Nephron (organoid): ENCODE data around the gene HSPA12B.

Experiments
- H3K27ac Mint-ChIP-seq, 3 experiments: 2 replicates each; pipeline ENCODE4 v1.8.0; 2020; ENCODE audit warnings: mixed read lengths in 3 of 3, mild to moderate bottlenecking in 2 of 3, moderate library complexity in 1 of 3
- H3K27me3 Mint-ChIP-seq: 2 replicates; pipeline ENCODE4 v1.8.0; 2021; ENCODE audit warnings: low read depth, mild to moderate bottlenecking, moderate library complexity, mixed read lengths
- H3K36me3 Mint-ChIP-seq: 2 replicates; pipeline ENCODE4 v1.8.0; 2020; ENCODE audit warnings: low read depth, mixed read lengths
- H3K4me1 Mint-ChIP-seq: 2 replicates; pipeline ENCODE4 v1.8.0; 2020; ENCODE audit warnings: mixed read lengths
- H3K4me3 Mint-ChIP-seq, 3 experiments: 2 replicates each; pipeline ENCODE4 v1.8.0; 2020; ENCODE audit warnings: mild to moderate bottlenecking in 3 of 3, mixed read lengths in 3 of 3, moderate library complexity in 2 of 3
- H3K9me3 Mint-ChIP-seq: 2 replicates; pipeline ENCODE4 v1.8.0; 2020; ENCODE audit warnings: mixed read lengths
- TF ChIP-seq, protein P1 (sequence below), 3 experiments: fragments of 200-600 bp; sonication (generic); IDR thresholded peaks; one replicate each; pipeline ENCODE4 v1.5.0; 2021; ENCODE audit warnings: antibody characterized with exemption in 3 of 3; ENCODE audit not compliant: unreplicated experiment in 3 of 3

Gene HSPA12B

DNA sequence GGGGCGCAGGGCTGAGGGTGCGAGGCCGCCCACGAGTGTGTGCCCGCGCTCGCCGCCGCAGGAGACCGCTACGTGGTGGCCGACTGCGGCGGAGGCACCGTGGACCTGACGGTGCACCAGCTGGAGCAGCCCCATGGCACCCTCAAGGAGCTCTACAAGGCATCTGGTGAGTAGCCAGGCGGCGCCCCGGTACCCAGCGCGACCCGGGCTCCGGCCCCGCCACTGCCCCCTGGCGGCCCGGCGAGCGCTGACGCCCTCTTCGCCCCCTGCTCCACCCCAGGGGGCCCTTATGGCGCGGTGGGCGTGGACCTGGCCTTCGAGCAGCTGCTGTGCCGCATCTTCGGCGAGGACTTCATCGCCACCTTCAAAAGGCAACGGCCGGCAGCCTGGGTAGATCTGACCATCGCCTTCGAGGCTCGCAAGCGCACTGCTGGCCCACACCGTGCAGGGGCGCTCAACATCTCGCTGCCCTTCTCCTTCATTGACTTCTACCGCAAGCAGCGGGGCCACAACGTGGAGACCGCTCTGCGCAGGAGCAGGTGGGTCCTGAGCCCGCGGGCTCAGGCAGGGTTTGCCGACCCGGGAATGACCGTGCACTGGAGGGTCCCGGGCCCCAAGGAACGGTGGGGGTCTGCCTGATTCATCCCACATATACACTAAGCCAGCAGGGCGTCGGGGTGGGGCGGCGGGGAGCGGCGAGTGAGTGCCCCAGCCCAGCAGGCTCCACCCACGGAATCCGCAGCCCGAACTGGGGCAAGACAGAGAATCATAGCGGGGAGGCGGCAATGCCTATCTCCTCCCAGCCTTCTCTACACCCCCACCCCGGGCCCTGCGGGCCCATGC, 17.4 kb downstream of the HSPA12B start:
- H3K4me1 Mint-ChIP-seq, result no peaks in the 10 kb centered on the region
- H3K36me3 Mint-ChIP-seq, result peaks cover 37% of the 10 kb centered on the region
- no peaks in the 10 kb centered on the region for H3K9me3 Mint-ChIP-seq
- H3K27ac Mint-ChIP-seq, result no peak overlapping the region
- H3K27me3 Mint-ChIP-seq, result peaks cover 53% of the 10 kb centered on the region
- H3K4me3 Mint-ChIP-seq, result peak overlapping the region in 1 of 3 experiments; percentile 58
- TF ChIP-seq, protein P1, sequence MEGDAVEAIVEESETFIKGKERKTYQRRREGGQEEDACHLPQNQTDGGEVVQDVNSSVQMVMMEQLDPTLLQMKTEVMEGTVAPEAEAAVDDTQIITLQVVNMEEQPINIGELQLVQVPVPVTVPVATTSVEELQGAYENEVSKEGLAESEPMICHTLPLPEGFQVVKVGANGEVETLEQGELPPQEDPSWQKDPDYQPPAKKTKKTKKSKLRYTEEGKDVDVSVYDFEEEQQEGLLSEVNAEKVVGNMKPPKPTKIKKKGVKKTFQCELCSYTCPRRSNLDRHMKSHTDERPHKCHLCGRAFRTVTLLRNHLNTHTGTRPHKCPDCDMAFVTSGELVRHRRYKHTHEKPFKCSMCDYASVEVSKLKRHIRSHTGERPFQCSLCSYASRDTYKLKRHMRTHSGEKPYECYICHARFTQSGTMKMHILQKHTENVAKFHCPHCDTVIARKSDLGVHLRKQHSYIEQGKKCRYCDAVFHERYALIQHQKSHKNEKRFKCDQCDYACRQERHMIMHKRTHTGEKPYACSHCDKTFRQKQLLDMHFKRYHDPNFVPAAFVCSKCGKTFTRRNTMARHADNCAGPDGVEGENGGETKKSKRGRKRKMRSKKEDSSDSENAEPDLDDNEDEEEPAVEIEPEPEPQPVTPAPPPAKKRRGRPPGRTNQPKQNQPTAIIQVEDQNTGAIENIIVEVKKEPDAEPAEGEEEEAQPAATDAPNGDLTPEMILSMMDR (IDR thresholded peaks at IDR 0.05; ENCODE audit: unreplicated experiment in 3 of 3), result peak; percentile 82 to 92 (median 90)

DNA sequence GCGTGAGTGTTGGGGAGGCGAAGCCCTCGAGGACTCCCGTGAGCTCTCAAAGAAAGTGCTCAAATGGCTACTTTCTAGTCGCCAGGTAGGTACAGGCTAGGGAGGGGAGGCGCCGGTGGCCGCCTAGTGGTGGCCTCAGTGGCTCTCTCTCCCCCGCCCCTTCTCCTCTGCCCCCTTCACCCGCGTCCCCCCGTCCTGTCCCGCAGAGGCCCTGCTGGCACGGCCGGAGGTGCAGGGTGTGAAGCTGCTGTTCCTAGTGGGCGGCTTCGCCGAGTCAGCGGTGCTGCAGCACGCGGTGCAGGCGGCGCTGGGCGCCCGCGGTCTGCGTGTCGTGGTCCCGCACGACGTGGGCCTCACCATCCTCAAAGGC, 18.8 kb downstream of the HSPA12B start:
- no peak overlapping the region for H3K4me3 Mint-ChIP-seq
- H3K4me1 Mint-ChIP-seq, result no peaks in the 10 kb centered on the region
- no peaks in the 10 kb centered on the region for H3K9me3 Mint-ChIP-seq
- TF ChIP-seq, protein P1 (IDR thresholded peaks at IDR 0.05; ENCODE audit: unreplicated experiment in 3 of 3), result peak in 1 of 3 experiments; percentile 13
- peaks cover 31% of the 10 kb centered on the region for H3K36me3 Mint-ChIP-seq
- H3K27me3 Mint-ChIP-seq, result peaks cover 47% of the 10 kb centered on the region
- no peak overlapping the region for H3K27ac Mint-ChIP-seq

DNA sequence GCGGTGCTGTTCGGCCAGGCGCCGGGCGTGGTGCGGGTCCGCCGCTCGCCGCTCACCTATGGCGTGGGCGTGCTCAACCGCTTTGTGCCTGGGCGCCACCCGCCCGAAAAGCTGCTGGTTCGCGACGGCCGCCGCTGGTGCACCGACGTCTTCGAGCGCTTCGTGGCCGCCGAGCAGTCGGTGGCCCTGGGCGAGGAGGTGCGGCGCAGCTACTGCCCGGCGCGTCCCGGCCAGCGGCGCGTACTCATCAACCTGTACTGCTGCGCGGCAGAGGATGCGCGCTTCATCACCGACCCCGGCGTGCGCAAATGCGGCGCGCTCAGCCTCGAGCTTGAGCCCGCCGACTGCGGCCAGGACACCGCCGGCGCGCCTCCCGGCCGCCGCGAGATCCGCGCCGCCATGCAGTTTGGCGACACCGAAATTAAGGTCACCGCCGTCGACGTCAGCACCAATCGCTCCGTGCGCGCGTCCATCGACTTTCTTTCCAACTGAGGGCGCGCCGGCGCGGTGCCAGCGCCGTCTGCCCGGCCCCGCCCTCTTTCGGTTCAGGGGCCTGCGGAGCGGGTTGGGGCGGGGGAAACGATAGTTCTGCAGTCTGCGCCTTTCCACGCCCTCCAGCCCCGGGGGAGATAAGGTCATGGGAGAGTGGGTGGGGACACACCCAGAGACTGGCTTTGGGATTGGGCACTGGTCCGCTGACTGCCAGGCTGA, 19.3 kb downstream of the HSPA12B start:
- peaks cover 42% of the 10 kb centered on the region for H3K27me3 Mint-ChIP-seq
- H3K27ac Mint-ChIP-seq, result no peak overlapping the region
- TF ChIP-seq, protein P1 (IDR thresholded peaks at IDR 0.05; ENCODE audit: unreplicated experiment in 3 of 3), result no peak
- peaks cover 26% of the 10 kb centered on the region for H3K36me3 Mint-ChIP-seq
- H3K9me3 Mint-ChIP-seq, result no peaks in the 10 kb centered on the region
- H3K4me3 Mint-ChIP-seq, result no peak overlapping the region
- H3K4me1 Mint-ChIP-seq, result no peaks in the 10 kb centered on the region

DNA sequence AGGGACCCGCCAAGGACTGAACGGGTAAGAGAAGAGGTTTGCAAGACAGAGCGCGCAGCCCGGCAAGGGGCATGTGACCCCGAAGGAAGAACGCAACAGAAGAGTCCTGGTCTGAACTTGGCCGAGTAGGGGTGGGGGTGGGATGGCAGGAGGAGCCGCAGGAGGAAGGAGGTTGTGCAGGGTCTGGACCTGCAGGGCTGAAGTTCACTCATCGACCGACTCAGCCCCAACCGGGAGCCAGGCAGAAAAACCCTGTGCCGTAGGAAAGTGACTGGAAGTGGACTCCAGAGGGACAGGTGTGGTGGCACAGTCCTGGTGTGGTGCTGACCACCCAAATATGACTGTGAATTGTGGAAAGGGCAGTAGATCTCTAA, 19.9 kb downstream of the HSPA12B start:
- no peaks in the 10 kb centered on the region for H3K9me3 Mint-ChIP-seq
- H3K36me3 Mint-ChIP-seq, result peaks cover 23% of the 10 kb centered on the region
- TF ChIP-seq, protein P1 (IDR thresholded peaks at IDR 0.05; ENCODE audit: unreplicated experiment in 3 of 3), result no peak
- no peak overlapping the region for H3K4me3 Mint-ChIP-seq
- peaks cover 36% of the 10 kb centered on the region for H3K27me3 Mint-ChIP-seq
- no peak overlapping the region for H3K27ac Mint-ChIP-seq
- no peaks in the 10 kb centered on the region for H3K4me1 Mint-ChIP-seq

DNA sequence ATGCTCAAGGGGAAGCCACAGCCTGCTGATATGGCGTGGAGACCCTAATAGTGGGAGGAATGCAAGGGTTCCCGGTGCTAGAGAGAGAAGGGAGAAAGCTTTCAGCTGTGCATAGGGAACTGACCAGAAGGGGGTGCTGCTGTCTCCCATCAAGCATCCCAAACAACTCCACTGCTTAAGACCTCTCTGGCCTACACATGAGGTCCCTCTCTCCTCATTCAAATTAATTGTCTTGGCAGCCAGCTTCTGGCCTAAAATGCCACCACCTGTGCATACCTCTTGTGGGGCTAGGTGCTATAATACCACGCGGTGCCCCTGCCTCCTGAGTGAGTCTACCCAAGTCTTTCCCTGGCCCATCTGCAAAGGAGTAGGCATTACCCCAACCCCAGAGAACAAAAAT, 20.6 kb downstream of the HSPA12B start:
- H3K4me1 Mint-ChIP-seq, result no peaks in the 10 kb centered on the region
- peak overlapping the region in 1 of 3 experiments; percentile 75 for H3K27ac Mint-ChIP-seq
- H3K36me3 Mint-ChIP-seq, result peaks cover 24% of the 10 kb centered on the region
- no peaks in the 10 kb centered on the region for H3K9me3 Mint-ChIP-seq
- TF ChIP-seq, protein P1 (IDR thresholded peaks at IDR 0.05; ENCODE audit: unreplicated experiment in 3 of 3), result peak; percentile 56 to 67 (median 60)
- H3K27me3 Mint-ChIP-seq, result peaks cover 30% of the 10 kb centered on the region
- no peak overlapping the region for H3K4me3 Mint-ChIP-seq
